Hepatocyte (in vitro differentiated cells): Measurements from ENCODE around the gene MZT2B.

Experiments used
- CTCF ChIP-seq: fragments of 200-600 bp; sonication (generic); IDR thresholded peaks from 2 replicates; pipeline ENCODE4 v1.5.1; 2016; ENCODE audit warnings: antibody characterized with exemption, mild to moderate bottlenecking; ENCODE audit not compliant: poor library complexity
- EZH2 ChIP-seq: fragments of 200-600 bp; sonication (generic); IDR thresholded peaks from 2 replicates; pipeline ENCODE4 v1.6.1; 2016; ENCODE audit warnings: antibody characterized with exemption, mild to moderate bottlenecking, borderline replicate concordance

GRCh38 chr2:130187268-130187667 lies 5.2 kb downstream of the MZT2B start:
- TF ChIP-seq CTCF (no peak), EZH2 (no peak)
